ENCODE results near the gene ZNF563. TPM values are rescaled to one million over a fixed set of nuclear protein-coding genes. Genes with fewer than 3 reads are reported as not detected.

ZNF563 gene
- total and polyA plus RNA-seq, 2 donors, result 3.3 to 6.5 TPM

DNA sequence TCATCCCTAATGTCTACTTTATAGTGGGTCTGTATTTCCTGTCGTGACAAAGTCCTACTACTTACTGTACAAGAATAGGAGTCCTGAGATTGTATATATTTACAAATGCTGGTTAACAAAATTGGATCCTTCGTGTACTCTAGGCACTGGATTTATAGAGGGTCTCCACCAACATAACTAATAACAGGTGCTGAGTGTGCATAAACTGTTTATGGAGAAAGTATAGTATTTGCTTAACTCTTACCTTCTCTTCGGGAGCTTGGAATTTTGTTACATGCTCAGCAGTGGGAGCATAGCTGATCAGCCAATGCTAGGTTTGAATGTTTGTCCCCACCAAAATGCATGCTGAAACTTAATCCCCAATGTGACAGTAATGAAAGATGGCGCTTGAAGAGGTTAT lies 19.9 kb upstream of the ZNF563 start:
- no peaks in the 10 kb centered on the region for H3K4me1 ChIP-seq (ENCODE audit: control insufficient read depth in 2 of 2, insufficient read depth in 2 of 2, low read length in 2 of 2)
- WGBS, result 93% methylated on average over 4 of the region's 4 CpGs
- H3K36me3 ChIP-seq (ENCODE audit: control insufficient read depth in 2 of 2, insufficient read depth in 2 of 2, low read length in 1 of 2), result peaks cover 5 to 8% of the 10 kb centered on the region in 2 donors
- peaks cover 0 to 30% of the 10 kb centered on the region in 2 donors for H3K9me3 ChIP-seq (ENCODE audit: control insufficient read depth in 2 of 2, insufficient read depth in 1 of 2, low read length in 1 of 2)
- DNase-seq (ENCODE audit: low read depth in 6 of 9, low spot score in 9 of 9), result no peak
- no peak overlapping the region for H3K4me3 ChIP-seq (ENCODE audit: low read length in 2 of 2)
- no peaks in the 10 kb centered on the region for H3K27me3 ChIP-seq (ENCODE audit: control insufficient read depth in 2 of 2, insufficient read depth in 1 of 2, low read length in 1 of 2)
- no peak overlapping the region for H3K27ac ChIP-seq (ENCODE audit: low read depth in 1 of 2, low read length in 1 of 2)

DNA sequence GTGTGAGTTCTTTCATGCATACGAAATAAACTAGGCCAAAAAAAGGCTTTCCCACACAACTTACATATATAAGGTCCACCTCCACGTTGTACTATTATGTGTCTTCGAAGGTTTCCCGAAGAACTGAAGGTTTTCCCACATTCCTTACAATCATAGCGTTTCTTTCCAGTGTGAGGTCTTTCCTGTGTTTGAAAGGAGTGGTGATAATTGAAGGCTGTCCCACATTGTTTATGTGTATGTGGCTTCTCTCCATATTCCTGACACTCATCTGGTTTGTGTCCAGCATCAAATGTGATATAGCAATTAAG lies 17.4 kb upstream of the ZNF563 start:
- Histone ChIP-seq H3K9me3 (ENCODE audit: control insufficient read depth in 2 of 2, insufficient read depth in 1 of 2, low read length in 1 of 2) (peaks cover 0 to 26% of the 10 kb centered on the region in 2 donors), H3K4me3 (ENCODE audit: low read length in 2 of 2) (no peak overlapping the region), H3K36me3 (ENCODE audit: control insufficient read depth in 2 of 2, insufficient read depth in 2 of 2, low read length in 1 of 2) (peaks cover 5 to 8% of the 10 kb centered on the region in 2 donors), H3K4me1 (ENCODE audit: control insufficient read depth in 2 of 2, insufficient read depth in 2 of 2, low read length in 2 of 2) (no peaks in the 10 kb centered on the region), H3K27ac (ENCODE audit: low read depth in 1 of 2, low read length in 1 of 2) (no peak overlapping the region), H3K27me3 (ENCODE audit: control insufficient read depth in 2 of 2, insufficient read depth in 1 of 2, low read length in 1 of 2) (no peaks in the 10 kb centered on the region)
- DNase-seq (ENCODE audit: low read depth in 6 of 9, low spot score in 9 of 9), result no peak
- 96% methylated on average over 5 of the region's 5 CpGs for WGBS

DNA sequence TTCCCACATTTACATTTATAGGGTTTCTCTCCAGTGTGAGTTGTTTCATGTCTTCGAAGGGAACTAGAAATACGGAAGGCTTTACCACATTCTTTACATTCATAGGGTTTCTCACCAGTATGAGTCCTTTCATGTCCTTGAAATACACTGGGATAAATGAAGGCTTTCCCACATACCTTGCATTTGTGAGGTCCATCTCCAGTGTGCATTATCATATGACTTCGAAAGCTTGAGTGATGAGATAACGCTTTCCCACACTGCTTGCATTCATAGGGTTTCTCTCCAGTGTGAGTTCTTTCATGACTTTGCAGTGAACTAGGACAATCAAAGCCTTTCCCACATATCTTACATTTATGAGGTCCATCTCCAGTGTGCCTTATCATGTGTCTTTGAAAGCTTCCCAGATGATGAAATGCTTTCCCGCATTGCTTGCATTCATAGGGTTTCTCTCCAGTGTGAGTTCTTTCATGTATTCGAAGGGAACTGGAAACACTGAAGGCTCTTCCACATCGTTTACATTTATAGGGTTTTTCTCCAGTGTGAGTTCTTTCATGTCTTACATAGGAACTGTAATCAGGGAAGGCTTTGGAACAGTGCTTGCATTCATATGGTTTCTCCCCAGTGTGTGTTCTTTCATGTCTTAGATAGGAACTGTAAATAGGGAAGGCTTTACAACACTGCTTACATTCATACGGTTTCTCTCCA lies 16.9 kb upstream of the ZNF563 start:
- no peaks in the 10 kb centered on the region for H3K4me1 ChIP-seq (ENCODE audit: control insufficient read depth in 2 of 2, insufficient read depth in 2 of 2, low read length in 2 of 2)
- H3K9me3 ChIP-seq (ENCODE audit: control insufficient read depth in 2 of 2, insufficient read depth in 1 of 2, low read length in 1 of 2), result peaks cover 0 to 23% of the 10 kb centered on the region in 2 donors
- H3K4me3 ChIP-seq (ENCODE audit: low read length in 2 of 2), result no peak overlapping the region
- no peak overlapping the region for H3K27ac ChIP-seq (ENCODE audit: low read depth in 1 of 2, low read length in 1 of 2)
- no peak for DNase-seq (ENCODE audit: low read depth in 6 of 9, low spot score in 9 of 9)
- no peaks in the 10 kb centered on the region for H3K27me3 ChIP-seq (ENCODE audit: control insufficient read depth in 2 of 2, insufficient read depth in 1 of 2, low read length in 1 of 2)
- H3K36me3 ChIP-seq (ENCODE audit: control insufficient read depth in 2 of 2, insufficient read depth in 2 of 2, low read length in 1 of 2), result peaks cover 5 to 8% of the 10 kb centered on the region in 2 donors
- WGBS, result 97% methylated on average over 8 of the region's 8 CpGs

DNA sequence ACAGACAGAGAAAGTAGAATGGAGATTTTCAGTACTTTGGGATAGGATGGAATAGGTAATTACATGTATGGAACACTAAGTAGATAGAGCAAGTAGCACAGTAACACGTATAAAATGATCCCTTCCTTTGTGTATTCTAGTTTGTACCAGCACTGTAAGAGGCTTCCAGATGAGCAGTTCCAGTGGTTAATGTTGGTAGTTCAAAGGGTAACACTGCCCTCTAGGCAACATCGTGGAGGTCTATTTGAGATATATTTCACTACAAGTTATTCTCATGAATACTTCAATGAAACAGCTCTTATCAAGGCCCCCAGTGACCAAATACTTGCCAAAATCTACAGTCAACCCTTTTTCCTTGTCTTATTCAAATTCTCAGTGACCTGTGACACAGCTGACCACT lies 13.5 kb upstream of the ZNF563 start:
- no peak overlapping the region for H3K4me3 ChIP-seq (ENCODE audit: low read length in 2 of 2)
- peaks cover 0 to 12% of the 10 kb centered on the region in 2 donors for H3K9me3 ChIP-seq (ENCODE audit: control insufficient read depth in 2 of 2, insufficient read depth in 1 of 2, low read length in 1 of 2)
- no peaks in the 10 kb centered on the region for H3K4me1 ChIP-seq (ENCODE audit: control insufficient read depth in 2 of 2, insufficient read depth in 2 of 2, low read length in 2 of 2)
- H3K36me3 ChIP-seq (ENCODE audit: control insufficient read depth in 2 of 2, insufficient read depth in 2 of 2, low read length in 1 of 2), result peaks cover 5 to 8% of the 10 kb centered on the region in 2 donors
- H3K27ac ChIP-seq (ENCODE audit: low read depth in 1 of 2, low read length in 1 of 2), result no peak overlapping the region
- 79% methylated on average over 2 of the region's 2 CpGs for whole genome bisulfite sequencing
- no peak for DNase-seq (ENCODE audit: low read depth in 6 of 9, low spot score in 9 of 9)
- no peaks in the 10 kb centered on the region for H3K27me3 ChIP-seq (ENCODE audit: control insufficient read depth in 2 of 2, insufficient read depth in 1 of 2, low read length in 1 of 2)

DNA sequence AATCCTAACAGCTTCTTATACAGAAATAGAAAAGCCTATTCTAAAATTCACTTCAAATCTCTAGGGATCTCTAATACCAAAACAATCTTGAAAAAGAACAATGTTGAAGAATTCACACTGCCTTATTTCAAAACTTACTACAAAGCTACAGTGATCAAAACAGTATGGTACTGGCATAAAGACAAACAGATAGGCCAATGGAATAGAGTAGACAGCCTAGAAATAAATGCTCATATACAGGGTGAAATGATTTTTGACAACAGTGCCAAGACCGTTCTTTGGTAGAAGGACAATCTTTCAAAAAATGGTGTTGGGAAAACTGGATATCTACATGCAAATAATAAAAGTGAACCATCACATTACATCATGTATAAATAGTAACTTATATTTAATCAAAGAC lies 11.8 kb upstream of the ZNF563 start:
- DNase-seq (ENCODE audit: low read depth in 6 of 9, low spot score in 9 of 9), result no peak
- 99% methylated on average over 1 of the region's 1 CpG for WGBS
- Histone ChIP-seq H3K4me3 (ENCODE audit: low read length in 2 of 2) (no peak overlapping the region), H3K4me1 (ENCODE audit: control insufficient read depth in 2 of 2, insufficient read depth in 2 of 2, low read length in 2 of 2) (no peaks in the 10 kb centered on the region), H3K9me3 (ENCODE audit: control insufficient read depth in 2 of 2, insufficient read depth in 1 of 2, low read length in 1 of 2) (peaks cover 0 to 11% of the 10 kb centered on the region in 2 donors), H3K36me3 (ENCODE audit: control insufficient read depth in 2 of 2, insufficient read depth in 2 of 2, low read length in 1 of 2) (peaks cover 0 to under 1% of the 10 kb centered on the region in 2 donors), H3K27me3 (ENCODE audit: control insufficient read depth in 2 of 2, insufficient read depth in 1 of 2, low read length in 1 of 2) (no peaks in the 10 kb centered on the region), H3K27ac (ENCODE audit: low read depth in 1 of 2, low read length in 1 of 2) (no peak overlapping the region)

DNA sequence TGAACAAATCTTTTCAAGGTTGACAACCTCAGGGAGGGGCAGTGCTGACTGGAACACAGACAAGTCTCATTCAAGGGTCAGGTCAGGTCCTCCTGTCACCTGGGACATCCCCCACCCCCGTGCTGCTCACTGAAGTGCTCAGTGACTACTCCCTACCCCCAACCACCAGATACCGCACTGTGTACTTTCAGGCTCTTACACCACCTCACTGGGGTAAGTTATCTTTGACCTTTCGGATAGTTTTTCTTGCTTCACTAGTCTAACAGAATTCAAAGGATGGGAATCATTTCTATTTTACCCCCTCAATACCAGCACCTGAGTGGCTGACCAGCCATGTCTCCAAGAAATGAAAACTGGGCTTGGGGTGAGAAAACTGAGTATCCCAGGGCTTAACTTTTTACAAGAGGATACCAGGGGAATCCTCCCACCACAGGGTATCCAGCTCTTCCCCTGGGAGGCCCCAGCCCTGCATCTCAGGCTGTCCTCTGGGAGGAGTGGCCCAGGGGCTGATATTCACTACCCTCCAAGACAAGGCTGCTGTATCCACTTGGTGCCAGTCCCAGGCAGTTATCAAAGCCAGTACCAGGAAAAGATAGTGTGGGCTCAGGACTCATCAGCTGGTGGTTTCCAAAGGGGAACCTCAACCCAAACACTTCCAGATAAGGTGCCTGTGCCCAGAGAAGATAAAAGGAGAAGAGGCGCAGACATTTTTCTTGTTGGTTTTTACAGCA lies 2.1 kb downstream of the ZNF563 start:
- peak overlapping the region in 1 of 2 donors; percentile 20 for H3K27ac ChIP-seq (ENCODE audit: low read depth in 1 of 2, low read length in 1 of 2)
- DNase-seq (ENCODE audit: low read depth in 6 of 9, low spot score in 9 of 9), result peak in 5 of 9 donors; percentile 26 to 61 (median 28)

DNA sequence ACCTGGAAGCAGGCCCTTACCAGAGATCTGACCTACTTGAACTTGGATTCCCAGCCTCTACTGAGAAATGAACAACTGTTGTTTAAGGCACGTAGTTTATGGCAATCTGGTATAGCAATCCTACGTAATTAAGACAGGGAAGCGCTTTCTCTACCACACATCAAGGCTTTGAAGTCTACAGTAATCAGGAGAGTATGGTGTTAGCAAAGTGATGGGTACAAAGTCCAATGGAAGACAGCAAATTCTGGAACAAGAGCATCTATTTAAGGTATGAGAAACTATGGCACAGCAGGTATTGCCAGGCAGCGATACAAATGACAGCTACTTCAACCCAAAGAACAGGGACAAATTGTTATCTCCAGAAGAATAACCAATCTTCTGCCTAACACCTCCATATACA lies 3.1 kb downstream of the ZNF563 start:
- H3K36me3 ChIP-seq (ENCODE audit: control insufficient read depth in 2 of 2, insufficient read depth in 2 of 2, low read length in 1 of 2), result no peaks in the 10 kb centered on the region
- no peak for DNase-seq (ENCODE audit: low read depth in 6 of 9, low spot score in 9 of 9)
- no peak overlapping the region for H3K4me3 ChIP-seq (ENCODE audit: low read length in 2 of 2)
- H3K9me3 ChIP-seq (ENCODE audit: control insufficient read depth in 2 of 2, insufficient read depth in 1 of 2, low read length in 1 of 2), result peaks cover 0 to 1% of the 10 kb centered on the region in 2 donors
- 98% methylated on average over 4 of the region's 4 CpGs for WGBS
- peaks cover 20 to 23% of the 10 kb centered on the region in 2 donors for H3K4me1 ChIP-seq (ENCODE audit: control insufficient read depth in 2 of 2, insufficient read depth in 2 of 2, low read length in 2 of 2)
- H3K27ac ChIP-seq (ENCODE audit: low read depth in 1 of 2, low read length in 1 of 2), result no peak overlapping the region
- no peaks in the 10 kb centered on the region for H3K27me3 ChIP-seq (ENCODE audit: control insufficient read depth in 2 of 2, insufficient read depth in 1 of 2, low read length in 1 of 2)

More for the DNA sequence above, 2.1 kb downstream of the ZNF563 start:
- Histone ChIP-seq H3K4me3 (ENCODE audit: low read length in 2 of 2) (no peak overlapping the region), H3K36me3 (ENCODE audit: control insufficient read depth in 2 of 2, insufficient read depth in 2 of 2, low read length in 1 of 2) (no peaks in the 10 kb centered on the region), H3K4me1 (ENCODE audit: control insufficient read depth in 2 of 2, insufficient read depth in 2 of 2, low read length in 2 of 2) (peaks cover 20 to 23% of the 10 kb centered on the region in 2 donors), H3K9me3 (ENCODE audit: control insufficient read depth in 2 of 2, insufficient read depth in 1 of 2, low read length in 1 of 2) (peaks cover 0 to 1% of the 10 kb centered on the region in 2 donors), H3K27me3 (ENCODE audit: control insufficient read depth in 2 of 2, insufficient read depth in 1 of 2, low read length in 1 of 2) (no peaks in the 10 kb centered on the region)
- 61% methylated on average over 4 of the region's 4 CpGs for WGBS

DNA sequence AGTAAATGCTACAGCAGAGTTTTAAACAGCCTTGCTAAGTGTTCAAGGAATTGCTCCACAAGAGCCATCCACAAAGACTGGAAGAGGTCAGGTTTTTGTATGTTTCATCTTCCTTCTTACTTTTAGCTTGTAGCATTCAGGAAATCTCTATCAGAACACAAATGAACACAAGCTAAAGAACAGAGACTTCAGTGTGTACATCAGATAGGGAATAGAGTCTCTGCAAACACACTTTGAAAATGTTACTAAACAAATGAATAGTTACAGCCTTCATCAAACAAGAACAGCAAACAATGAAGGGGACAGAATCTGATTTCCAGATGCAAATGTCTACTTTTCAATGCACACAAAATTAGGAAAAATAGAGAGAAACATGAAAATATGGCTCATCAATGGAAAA lies 7.7 kb downstream of the ZNF563 start:
- Histone ChIP-seq H3K36me3 (ENCODE audit: control insufficient read depth in 2 of 2, insufficient read depth in 2 of 2, low read length in 1 of 2) (peaks cover 8 to 11% of the 10 kb centered on the region in 2 donors), H3K4me3 (ENCODE audit: low read length in 2 of 2) (no peak overlapping the region), H3K9me3 (ENCODE audit: control insufficient read depth in 2 of 2, insufficient read depth in 1 of 2, low read length in 1 of 2) (peaks cover 0 to 3% of the 10 kb centered on the region in 2 donors), H3K4me1 (ENCODE audit: control insufficient read depth in 2 of 2, insufficient read depth in 2 of 2, low read length in 2 of 2) (no peaks in the 10 kb centered on the region), H3K27me3 (ENCODE audit: control insufficient read depth in 2 of 2, insufficient read depth in 1 of 2, low read length in 1 of 2) (no peaks in the 10 kb centered on the region), H3K27ac (ENCODE audit: low read depth in 1 of 2, low read length in 1 of 2) (no peak overlapping the region)
- no peak for DNase-seq (ENCODE audit: low read depth in 6 of 9, low spot score in 9 of 9)

DNA sequence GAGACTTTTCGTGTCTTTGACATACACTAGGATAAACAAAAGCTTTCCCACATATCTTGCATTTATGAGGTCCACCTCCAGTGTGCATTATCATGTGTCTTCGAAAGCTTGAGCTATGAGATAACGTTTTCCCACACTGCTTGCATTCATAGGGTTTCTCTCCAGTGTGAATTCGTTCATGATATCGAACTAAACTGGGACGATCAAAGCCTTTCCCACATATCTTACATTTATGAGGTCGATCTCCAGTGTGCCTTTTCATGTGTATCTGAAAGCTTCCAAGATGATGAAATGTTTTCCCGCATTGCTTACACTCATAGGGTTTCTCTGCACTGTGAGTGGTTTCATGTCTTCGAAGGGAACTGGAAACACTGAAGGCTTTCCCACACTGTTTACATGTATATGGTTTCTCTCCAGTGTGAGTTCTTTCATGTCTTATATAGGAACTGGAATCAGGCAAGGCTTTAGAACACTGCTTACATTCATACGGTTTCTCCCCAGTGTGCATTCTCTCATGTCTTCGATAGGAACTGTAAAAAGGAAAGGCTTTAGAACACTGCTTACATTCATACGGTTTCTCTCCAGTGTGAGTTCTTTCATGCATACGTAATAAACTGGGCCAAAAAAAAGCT lies 14.5 kb downstream of the ZNF563 start:
- H3K36me3 ChIP-seq (ENCODE audit: control insufficient read depth in 2 of 2, insufficient read depth in 2 of 2, low read length in 1 of 2), result peaks cover 29 to 33% of the 10 kb centered on the region in 2 donors
- H3K4me1 ChIP-seq (ENCODE audit: control insufficient read depth in 2 of 2, insufficient read depth in 2 of 2, low read length in 2 of 2), result no peaks in the 10 kb centered on the region
- no peak overlapping the region for H3K4me3 ChIP-seq (ENCODE audit: low read length in 2 of 2)
- 98% methylated on average over 13 of the region's 13 CpGs for WGBS
- no peak overlapping the region for H3K27ac ChIP-seq (ENCODE audit: low read depth in 1 of 2, low read length in 1 of 2)
- peaks cover 1 to 10% of the 10 kb centered on the region in 2 donors for H3K9me3 ChIP-seq (ENCODE audit: control insufficient read depth in 2 of 2, insufficient read depth in 1 of 2, low read length in 1 of 2)
- DNase-seq (ENCODE audit: low read depth in 6 of 9, low spot score in 9 of 9), result no peak
- no peaks in the 10 kb centered on the region for H3K27me3 ChIP-seq (ENCODE audit: control insufficient read depth in 2 of 2, insufficient read depth in 1 of 2, low read length in 1 of 2)
